G401.6 (cell line): ENCODE measurements around the gene NUP205.
"Not testable (repeated sequence)": the region's sequence is repeated elsewhere in the genome, so short reads cannot be mapped to it uniquely, and the experiment has no call there.

Experiments used
- FAIRE-seq: peaks from 2 replicates; lab custom pipeline; 2012; peaks lifted over from hg19 to GRCh38; lab: Jason Lieb, UNC

Gene NUP205

GRCh38 chr7:135667626-135668025 lies 109.9 kb downstream of the NUP205 start:
- not testable (repeated sequence) for FAIRE-seq

GRCh38 chr7:135668852-135669395 lies 111.2 kb downstream of the NUP205 start:
- FAIRE-seq: not testable (repeated sequence)

GRCh38 chr7:135669774-135670173 lies 112.1 kb downstream of the NUP205 start:
- no peak for FAIRE-seq

- no peak for FAIRE-seq
Observed at GRCh38 chr7:135670179-135670578, 112.5 kb downstream of the NUP205 start.

- peak; percentile 90 for FAIRE-seq
Observed at GRCh38 chr7:135672560-135673359, 115.0 kb downstream of the NUP205 start.

- FAIRE-seq: no peak
Observed at GRCh38 chr7:135673360-135673706, 115.6 kb downstream of the NUP205 start.

- no peak for FAIRE-seq
Observed at GRCh38 chr7:135678612-135679575, 121.2 kb downstream of the NUP205 start.

GRCh38 chr7:135681762-135682161 lies 124.0 kb downstream of the NUP205 start:
- FAIRE-seq: no peak

GRCh38 chr7:135682191-135682590 lies 124.5 kb downstream of the NUP205 start:
- FAIRE-seq: no peak

- FAIRE-seq: no peak
Observed at GRCh38 chr7:135683609-135684008, 125.9 kb downstream of the NUP205 start.

- no peak for FAIRE-seq
Observed at GRCh38 chr7:135684136-135684535, 126.4 kb downstream of the NUP205 start.

GRCh38 chr7:135684699-135685098 lies 127.0 kb downstream of the NUP205 start:
- no peak for FAIRE-seq

GRCh38 chr7:135685306-135686084 lies 127.8 kb downstream of the NUP205 start:
- FAIRE-seq: no peak

GRCh38 chr7:135687466-135687865 lies 129.7 kb downstream of the NUP205 start:
- FAIRE-seq: no peak

GRCh38 chr7:135690566-135690965 lies 132.8 kb downstream of the NUP205 start:
- FAIRE-seq: no peak

- FAIRE-seq: no peak
Observed at GRCh38 chr7:135692055-135692454, 134.3 kb downstream of the NUP205 start.

GRCh38 chr7:135692606-135693005 lies 134.9 kb downstream of the NUP205 start:
- not testable (repeated sequence) for FAIRE-seq

GRCh38 chr7:135693558-135693957 lies 135.8 kb downstream of the NUP205 start:
- no peak for FAIRE-seq

GRCh38 chr7:135697276-135698049 lies 139.7 kb downstream of the NUP205 start:
- no peak for FAIRE-seq
